Stimulated activated CD4-positive, alpha-beta T cell treated with anti-CD3 and anti-CD28 coated beads, Interleukin-15, amount 100 ng/mL, for 48 hours (primary cell): ENCODE measurements around the gene TOR3A.
"Not testable (repeated sequence)": the region's sequence is repeated elsewhere in the genome, so short reads cannot be mapped to it uniquely, and the experiment has no call there.

Experiments
- DNase-seq, 2 donors: peaks; one replicate each; pipeline ENCODE4 v3.0.0-alpha.2; 2020; ENCODE audit warnings: low read depth in 2 of 2

TOR3A gene

DNA sequence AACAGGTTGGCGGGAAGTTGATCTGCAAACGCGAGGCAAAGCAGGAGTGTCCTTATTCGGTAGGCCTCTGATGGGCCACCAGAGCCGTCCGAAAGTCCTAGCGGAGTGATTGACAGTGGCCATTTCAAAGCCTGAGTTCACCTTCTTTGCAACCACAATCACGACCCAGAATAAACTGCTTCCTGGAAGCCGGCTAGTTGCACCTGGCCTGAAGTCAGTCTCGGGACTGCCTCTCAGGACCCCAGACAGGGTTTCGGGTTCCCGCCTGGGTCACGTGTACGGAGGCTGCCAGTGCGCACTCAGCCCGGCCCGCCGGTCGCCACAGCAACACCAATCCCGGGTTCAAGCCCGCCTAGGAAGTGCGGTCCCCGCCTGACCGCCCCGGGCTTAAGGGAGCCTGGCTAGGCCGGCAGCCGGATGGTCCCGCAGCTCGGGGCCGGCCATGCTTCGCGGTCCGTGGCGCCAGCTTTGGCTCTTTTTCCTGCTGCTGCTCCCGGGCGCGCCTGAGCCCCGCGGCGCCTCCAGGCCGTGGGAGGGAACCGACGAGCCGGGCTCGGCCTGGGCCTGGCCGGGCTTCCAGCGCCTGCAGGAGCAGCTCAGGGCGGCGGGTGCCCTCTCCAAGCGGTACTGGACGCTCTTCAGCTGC, at the start of gene TOR3A:
TOR3A (plus strand) TSS at position 384 of the 646 bp plus-strand sequence; CDS start at position 443, 59 bp downstream.
- peak; percentile 64 to 69 for DNase-seq

DNA sequence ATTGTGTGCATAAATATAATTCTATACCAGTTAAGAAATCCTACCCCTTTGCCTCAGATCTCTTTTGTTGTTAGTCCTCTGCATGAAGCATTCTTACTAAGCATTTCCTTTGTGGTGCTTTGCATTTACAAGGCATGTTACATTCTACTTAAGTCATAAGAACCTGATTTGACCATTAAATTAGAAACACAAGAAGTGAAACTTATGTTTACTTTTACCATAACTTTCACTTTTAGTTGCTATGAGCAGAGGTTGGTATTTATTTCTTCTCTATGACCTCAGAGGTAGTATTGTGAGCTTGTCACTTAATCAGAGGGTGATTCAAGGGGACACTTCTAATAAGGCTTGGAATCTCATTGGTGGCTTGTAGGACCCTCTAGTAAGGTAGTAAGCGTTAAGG, 47.1 kb upstream of the TOR3A start:
- no peak for DNase-seq

DNA sequence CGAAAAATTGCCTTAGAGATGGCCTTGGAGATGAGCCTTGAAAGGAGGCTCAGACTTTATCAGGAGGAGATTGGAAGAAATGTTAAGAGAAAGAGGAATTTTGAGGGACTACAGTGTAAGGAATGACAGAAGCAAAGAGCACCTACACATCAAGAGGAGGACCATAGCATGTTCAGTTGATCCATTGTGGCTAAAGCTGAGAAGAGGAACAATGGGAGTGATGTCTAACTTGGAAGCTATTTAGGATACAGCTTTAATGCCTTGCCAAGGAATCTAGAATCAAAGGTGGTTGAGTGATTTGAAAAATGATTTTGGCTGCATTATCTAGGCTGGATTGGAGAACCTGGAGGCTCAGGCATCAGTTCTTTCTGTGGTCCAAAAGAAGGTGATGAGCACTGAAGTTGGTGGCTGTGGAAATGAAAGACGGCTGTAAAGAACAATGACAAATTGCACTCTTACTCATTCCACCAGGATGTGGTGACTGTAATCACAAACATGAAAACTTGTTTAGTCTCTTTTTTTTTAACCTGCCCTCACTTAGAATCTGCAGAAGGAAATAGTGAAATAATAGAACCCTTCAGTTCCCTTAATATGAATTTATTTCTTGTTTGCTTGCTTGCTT, 44.9 kb upstream of the TOR3A start:
- DNase-seq, result no peak

DNA sequence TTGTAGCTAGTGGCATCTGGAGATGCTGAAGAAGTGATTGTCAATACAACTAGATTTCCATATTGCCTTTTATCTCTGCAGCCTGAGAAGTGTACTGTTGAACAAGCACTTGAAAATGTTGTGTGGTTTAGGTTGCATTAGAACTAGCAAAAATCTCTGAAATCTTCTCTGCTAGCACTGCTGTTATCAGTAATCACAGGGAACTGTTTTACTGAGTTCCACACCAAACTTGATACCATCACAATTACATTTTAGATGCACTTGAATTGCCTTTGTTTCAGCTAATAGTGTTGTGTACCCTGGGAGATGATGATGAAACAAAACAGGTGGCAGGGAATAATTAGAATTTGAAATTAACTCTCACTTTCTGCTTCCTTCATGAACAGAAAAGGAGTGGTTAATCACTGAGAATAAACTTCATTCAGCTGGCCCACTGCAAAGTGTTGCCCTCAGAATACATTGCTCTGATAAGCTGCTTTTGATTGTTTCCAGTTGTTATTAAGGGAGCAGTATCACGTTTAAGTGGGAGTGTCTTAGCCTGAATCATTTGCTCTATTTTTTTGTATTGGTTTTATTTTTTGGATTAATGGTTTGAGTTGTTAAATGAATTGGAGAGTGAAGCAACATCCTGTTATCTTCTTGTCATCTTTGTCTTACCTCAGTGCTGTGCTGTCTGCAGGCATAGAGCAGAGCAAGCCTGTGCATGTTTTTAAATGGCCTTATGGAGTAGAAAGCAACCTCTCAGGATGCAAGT, 43.2 kb upstream of the TOR3A start:
- no peak for DNase-seq

DNA sequence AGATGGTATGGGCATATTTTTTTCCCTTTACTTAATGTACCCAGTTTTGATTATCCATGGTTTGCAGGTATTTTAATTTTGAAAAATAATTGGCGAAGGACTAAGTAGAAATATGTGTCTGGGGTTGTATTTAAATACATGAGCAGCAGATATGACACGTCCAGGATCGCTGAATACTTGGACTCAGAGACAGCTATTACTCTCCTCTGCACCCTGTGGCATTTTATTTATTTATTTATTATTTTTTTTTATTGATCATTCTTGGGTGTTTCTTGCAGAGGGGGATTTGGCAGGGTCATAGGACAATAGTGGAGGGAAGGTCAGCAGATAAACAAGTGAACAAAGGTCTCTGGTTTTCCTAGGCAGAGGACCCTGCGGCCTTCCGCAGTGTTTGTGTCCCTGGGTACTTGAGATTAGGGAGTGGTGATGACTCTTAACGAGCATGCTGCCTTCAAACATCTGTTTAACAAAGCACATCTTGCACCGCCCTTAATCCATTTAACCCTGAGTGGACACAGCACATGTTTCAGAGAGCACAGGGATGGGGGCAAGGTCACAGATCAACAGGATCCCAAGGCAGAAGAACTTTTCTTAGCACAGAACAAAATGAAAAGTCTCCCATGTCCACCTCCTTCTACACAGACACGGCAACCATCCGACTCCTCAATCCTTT, 42.2 kb upstream of the TOR3A start:
- DNase-seq, result not testable (repeated sequence)

DNA sequence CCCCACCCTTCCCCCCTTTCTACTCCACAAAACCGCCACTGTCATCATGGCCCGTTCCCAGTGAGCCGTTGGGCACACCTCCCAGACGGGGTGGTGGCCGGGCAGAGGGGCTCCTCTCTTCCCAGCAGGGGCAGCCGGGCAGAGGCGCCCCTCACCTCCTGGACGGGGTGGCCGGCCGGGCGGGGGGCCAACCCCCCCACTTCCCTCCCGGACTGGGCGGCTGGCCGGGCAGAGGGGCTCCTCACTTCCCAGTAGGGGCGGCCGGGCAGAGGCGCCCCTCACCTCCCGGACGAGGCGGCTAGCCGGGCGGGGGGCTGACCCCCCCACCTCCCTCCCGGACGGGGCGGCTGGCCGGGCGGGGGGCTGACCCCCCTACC, 41.7 kb upstream of the TOR3A start:
- not testable (repeated sequence) for DNase-seq

DNA sequence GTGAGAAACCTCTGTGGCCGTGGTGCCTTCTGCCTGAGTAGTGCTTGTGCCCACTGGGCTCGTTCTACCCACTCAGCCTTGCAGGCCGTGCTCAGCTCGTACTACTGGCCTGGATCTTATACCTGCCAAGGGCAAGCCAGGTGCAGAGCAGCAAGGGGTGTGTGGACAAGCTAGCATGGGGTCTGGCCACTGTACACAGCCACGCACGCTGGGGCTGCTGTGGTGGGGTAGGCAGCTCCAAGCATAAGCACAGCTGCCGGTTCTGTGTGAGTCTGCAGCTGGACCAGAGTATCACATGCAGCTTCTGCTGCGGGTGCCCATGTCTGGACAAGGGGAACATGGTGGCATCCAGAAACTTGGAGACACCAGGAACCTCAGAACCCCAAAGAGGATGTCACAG, 39.8 kb upstream of the TOR3A start:
- DNase-seq, result no peak

DNA sequence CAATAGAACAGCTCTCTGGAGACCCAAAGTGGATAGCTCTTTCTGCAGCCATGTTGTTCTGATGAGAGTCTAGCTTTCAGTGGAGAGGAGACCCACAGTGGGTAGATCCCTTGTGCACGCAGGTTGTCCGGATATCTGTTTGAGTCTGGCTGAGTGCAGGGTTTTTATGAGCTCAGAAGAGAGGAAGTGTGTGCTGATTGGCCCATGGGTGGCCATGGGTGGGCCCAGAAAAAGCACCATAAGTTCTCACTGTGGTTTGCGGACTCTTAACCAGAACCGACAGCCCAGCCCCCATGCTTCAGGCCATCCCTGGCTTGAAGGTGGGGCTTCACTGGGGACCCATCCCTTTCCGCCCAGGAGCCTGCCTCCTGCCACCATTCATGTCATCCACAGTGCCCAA, 39.2 kb upstream of the TOR3A start:
- DNase-seq, result no peak

DNA sequence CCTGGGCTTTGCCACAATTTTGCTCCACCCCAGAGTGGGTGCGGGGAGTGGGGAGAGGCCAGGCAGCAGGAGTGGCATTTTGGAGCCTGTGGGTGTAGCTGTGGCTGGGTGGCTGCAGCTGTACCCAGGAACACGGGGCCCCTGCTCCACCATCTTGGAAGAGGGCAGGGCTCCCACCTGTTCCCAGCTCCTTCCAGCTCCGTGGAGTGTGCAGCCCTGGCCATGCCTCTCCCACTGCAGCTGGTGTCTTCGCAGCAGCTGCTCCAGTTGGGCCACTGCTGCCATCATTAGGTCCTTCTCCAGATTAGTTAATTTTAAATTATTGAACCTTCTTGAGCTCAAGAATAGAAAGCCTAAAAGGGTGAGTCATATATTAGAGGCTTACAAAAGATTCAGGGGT, 38.6 kb upstream of the TOR3A start:
- DNase-seq, result no peak

DNA sequence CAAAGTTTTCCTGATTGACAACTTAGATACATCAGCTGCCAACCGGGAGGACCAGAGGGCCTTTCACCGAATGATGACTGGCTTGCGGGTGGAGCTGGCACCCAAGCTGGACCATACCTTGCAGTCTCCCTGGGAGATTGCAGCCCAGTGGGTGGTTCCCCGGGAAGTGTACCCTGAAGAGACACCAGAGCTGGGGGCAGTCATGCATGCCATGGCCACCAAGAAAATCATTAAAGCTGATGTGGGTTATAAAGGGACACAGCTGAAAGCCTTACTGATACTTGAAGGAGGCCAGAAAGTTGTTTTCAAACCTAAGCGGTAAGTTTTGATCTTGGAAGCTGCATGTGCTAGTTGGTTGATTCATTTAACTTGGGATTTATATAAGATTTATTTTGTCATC, 38.0 kb upstream of the TOR3A start:
- DNase-seq, result no peak

DNA sequence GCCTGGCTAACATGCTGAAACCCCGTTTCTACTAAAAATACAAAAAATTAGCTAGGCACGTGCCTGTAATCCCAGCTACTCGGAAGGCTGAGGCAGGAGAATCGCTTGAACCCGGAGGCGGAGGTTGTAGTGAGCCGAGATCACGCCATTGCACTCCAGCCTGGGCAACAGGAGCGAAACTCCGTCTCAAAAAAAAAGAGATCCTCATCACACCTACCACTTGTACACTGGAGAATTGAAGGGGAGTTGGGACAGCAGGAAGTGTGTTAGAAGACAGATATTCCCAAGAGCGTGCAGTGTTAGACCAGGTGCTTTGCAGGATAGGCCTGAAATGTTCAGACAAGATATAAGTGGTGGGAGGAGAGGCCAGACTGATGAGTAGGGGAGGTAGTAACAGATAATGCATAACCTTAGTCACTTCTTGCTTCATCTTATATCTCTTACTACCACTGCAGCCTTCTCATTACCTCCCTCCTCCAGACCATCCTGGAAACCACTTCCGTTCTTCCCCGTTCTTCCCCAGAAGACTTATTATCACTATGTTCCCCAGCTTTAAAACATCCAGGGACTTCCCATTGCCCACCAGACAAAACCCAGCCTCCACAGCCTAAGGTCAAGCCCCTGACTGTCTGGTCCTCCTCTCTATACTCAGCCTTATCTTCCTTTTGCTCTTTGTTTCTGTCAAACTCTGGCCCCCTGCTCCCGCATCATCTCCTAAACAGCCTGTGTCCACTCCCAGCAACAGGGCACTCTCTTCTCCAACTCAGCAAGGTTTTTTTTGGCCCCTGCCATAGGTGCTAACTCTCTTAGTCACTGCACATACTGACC, 34.8 kb upstream of the TOR3A start:
- no peak for DNase-seq

DNA sequence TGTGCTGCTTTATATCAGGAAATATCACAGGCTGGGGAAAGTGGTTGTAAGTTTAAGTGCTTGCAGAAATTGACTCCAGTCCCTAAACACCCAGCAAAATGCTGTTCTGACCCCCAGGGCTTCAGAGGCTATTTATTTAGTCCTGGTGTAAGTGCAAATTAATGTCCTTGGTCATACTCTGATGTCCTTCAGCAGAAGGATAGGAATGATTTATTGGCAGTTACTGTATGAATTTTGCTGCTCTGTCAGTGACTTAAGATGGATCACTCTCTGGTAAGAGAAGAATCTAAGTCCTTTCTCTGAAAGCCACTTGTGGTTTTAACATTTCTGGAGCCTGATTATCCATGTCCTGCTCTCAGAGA, 34.3 kb upstream of the TOR3A start:
- DNase-seq, result no peak

DNA sequence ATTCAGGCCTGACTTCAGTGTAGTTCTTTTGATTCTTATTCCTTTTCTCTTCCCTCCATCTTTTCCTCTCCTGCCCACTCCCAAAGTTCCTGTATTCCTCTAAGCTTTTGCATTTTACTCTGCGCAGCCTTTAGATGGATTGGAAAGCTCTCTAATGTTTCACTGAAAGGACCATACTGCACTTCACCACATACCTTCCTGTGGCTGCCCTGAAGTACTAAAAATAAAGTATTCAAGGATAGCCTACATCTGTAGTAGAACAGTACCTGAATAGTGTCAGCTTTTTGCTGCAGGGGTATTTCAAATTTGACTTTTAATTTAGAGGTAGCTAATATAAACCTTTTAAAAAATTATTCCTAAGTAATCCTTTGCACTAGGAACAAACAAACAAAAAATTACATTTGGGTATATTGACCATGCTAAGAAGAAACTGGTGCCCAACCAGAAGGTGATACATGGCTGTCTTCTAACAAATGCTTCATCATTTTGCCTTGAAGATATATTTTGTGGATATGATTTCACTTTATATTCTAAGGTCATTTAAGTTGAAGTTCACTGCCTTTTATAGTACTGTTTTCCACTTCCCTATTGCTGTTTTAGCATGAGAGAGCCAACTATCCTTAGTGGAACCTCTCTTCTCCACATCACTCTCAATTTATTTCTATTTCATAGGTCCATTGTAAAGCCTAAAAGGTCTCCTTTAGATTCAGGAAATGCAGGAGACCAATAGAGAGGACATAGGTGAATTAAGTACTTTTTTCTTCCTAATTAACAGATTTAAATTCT, 33.3 kb upstream of the TOR3A start:
- no peak for DNase-seq

- DNase-seq, result no peak
Measured at GRCh38 chr1:179052776-179053175, 29.1 kb upstream of the TOR3A start.

DNA sequence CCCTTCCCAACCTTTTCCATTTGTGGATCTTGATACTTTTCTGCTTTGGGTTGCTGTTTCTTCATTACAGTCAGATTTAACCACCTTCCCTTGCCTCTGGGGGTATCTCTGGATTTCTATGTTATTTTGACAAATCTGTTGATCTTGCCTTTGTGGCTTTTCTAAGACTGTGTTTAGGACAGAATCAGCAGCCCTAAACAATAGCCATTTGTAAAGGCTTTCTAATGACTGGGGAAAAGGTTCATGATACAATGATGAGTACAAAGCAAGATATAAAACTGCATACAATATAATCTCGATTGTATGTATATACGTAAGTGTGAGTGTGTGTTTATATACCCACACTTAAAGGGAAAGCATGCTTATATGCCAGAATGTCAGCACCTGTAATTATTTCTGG, 28.4 kb upstream of the TOR3A start:
- DNase-seq, result no peak

DNA sequence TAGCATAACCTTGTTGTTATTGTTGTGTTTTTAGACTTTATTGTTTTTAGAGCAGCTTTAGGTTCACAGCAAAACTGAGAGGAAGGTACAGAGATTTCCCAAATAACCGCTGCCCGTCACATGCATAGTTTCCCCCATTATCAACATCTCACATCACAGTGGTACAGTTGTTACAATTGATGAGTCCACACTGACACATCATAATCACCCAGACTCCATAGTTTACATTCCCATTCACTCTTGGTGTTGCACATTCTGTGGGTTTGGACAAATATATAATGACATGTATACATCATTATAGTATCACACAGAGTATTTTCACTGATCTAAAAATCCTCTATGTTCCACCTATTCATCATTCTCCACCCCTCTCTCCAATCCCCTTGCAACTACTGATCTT, 25.9 kb upstream of the TOR3A start:
- DNase-seq, result no peak

DNA sequence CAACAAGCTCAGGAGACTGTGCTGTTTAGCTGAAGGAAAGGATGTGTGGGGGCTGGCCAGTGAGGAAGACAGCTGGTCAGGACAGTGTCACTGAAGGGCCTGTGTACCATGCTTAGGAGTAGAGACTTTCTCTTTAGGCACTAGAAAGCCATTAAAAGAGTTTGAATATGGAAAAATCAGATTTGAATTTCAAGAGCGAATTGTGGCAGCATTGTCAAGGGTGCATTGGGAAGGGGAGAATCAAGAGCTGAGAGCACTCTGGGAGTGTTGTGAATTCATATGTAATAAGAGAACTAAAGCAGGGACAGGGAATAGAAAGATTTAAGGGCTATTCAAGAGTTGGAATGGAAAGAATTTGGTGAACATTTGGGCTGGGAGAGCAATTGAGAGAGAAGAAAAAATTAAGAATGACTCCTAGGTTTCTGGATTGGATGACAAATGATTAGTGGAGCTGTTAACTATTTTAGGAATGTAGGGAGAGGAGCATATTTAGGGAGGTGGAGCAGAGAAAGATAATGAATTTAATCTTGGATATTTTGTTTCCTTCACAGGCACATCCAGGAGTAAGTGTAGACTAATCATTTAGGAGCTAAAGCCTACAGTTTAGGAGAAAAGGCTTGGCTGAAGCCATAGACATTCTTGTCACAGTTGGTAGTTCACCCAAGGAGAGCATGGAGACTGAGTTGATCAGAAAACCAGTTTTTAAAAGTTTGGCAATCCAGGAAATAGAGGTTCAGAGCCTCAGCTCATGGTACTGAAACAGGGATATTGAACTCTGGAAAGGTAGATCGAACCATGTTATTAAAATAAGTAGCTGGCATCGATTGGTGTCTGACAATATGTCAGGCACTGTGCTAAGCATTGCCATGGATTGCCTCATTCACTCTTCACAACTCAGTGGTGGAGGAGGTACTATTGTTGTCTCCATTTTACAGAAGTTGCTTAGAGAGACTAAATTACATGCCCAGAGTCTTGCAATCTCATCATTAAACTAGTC, 23.1 kb upstream of the TOR3A start:
- DNase-seq, result no peak

DNA sequence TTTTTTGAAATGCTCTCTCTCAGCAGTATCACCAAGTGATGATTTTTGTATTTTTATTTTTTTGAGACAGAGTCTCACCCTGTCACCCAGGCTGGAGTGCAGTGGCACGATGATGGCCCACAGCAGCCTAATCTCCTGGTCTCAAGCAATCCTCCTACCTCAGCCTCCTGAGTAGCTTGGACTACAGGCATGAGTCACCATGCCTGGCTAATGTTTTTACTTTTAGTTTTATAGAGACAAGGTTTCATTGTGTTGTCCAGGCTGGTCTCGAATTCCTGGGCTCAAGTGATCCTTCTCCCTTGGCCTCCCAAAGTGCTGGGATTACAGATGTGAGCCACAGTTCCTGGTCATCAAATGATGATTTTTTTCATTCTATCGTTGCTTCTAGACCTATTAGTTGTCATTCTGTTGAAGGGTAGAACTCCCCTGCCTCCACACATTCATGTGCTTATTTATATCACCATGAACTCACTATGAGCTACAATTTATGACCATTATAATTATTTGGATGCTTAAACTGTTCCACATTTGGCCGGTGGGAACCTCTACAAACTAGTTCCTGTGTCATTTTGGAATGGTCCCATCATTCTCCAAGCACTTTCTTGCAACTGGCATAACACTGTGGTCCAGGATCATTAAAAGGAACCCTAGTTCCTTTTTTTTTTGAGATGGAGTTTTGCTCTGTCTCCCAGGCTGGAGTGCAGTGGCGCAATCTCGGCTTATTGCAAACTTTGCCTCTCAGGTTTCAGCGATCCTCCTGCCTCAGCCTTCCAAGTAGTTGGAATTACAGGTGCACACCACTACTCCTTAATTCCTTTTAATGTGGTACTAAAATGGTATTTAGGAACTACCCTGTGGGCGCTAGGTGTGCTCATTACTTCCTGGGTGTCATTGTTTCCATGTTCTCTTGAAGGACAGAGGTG, 20.2 kb upstream of the TOR3A start:
- DNase-seq, result no peak

GRCh38 chr1:179066471-179066870, 15.4 kb upstream of the TOR3A start:
- no peak for DNase-seq
